HG03432 (cell line): ENCODE data around the gene ARHGEF4.

ENCODE experiments used
- ATAC-seq: cut with Tn5 transposase; IDR thresholded peaks from one replicate; pipeline ENCODE4 v1.9.1; 2021; ENCODE audit warnings: mild to moderate bottlenecking, moderate library complexity; ENCODE audit not compliant: unreplicated experiment

Gene ARHGEF4

GRCh38 chr2:131006561-131006960 lies 169.8 kb downstream of the ARHGEF4 start:
- ATAC-seq: no peak

DNA sequence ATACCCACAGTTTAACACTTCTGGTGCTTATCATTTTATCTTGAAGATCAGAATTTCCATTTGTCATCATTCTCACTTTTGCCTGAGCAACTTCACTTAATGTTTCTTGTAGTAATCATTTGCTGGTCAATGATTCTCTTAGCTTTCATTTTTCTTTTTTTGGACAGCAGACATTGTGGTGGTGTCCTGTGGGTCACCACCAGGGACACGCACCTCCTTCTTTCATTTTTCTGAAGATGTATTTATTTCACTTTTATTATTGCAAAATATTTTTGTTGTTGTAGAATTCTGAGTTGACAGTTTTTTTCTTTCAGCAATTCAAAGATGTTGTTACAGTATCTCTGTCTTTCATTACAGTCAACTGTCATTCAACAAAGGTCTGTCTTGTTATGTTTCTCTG lies 172.3 kb downstream of the ARHGEF4 start:
- no peak for ATAC-seq

DNA sequence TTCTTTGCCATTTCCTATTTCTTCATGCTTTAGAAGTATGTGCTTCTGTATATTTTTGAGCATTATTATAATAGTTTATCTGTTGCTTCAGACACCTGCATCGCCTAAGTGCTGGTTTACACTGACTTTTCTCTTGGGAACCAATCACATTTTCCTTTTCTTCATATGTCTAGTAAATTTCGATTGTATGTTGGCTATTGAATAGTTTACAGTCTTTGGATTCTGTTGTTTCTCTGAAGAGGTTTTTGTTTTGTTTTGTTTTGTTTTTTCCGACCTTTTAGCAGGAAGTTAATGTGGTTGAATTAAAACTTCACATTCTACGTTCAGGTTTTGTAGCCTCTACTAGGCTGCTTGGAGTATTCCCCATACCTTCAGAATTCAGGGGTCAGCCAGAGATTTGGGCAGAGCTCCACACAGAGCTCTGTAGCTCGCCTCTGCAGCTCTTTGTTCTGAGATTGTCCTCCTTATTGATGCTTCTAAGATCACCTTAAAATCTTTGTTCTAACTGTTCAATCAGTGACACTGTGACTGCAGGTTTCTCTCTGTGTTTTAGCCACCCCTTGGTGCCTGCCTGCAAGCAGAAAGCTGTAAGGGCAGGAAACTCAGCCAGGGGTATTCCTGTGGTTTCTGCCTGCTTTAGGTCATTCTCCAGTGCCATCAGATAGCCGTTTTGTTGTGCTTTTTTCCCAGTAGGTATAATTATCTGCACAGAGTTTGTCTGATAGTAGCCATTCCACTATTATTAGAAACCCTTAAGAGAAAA lies 173.2 kb downstream of the ARHGEF4 start:
- ATAC-seq: no peak

GRCh38 chr2:131010566-131010965 lies 173.9 kb downstream of the ARHGEF4 start:
- no peak for ATAC-seq

GRCh38 chr2:131011486-131011885 lies 174.8 kb downstream of the ARHGEF4 start:
- no peak for ATAC-seq

DNA sequence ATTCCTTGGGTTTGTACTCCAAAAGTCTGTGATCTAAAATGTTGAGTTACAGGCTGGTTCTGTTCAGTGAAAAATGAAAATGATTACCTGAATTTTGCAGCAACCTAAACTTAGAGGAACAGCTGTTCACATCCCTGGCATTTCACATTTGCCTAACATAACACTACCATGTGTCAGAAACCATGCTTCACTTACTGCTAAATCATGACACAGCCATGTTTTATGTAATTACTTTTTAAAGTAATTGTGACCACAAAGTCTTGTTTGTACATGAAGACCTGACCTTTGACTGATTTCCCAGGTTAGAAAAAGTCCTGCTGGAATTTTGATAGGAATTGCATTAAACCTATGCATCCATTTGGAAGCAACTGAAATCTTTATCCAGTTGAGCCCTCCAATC lies 177.4 kb downstream of the ARHGEF4 start:
- ATAC-seq: no peak

- no peak for ATAC-seq
Measured at GRCh38 chr2:131015764-131016163, 179.1 kb downstream of the ARHGEF4 start.

- no peak for ATAC-seq
Measured at GRCh38 chr2:131016826-131017741, 180.4 kb downstream of the ARHGEF4 start.

- ATAC-seq: no peak
Measured at GRCh38 chr2:131022731-131023130, 186.0 kb downstream of the ARHGEF4 start.

GRCh38 chr2:131023758-131024157 lies 187.0 kb downstream of the ARHGEF4 start:
- no peak for ATAC-seq

DNA sequence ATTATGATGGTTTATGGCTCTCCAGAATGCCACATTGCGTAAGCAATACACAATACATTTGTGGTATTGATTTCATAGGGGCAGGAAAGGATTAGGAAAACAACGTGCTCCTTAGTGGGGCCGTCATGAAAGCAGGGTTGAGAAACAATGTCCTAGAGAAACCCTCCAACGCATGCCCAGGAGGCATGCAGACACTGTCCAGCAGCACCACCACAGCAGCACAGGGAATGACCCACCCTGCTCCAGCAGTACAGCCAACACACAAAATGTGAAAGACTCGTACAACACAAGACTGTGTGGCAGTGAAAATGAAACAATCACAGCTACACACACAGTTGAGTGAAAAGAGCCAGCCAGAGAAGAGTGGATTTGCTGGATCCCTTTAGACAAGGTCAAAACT lies 190.2 kb downstream of the ARHGEF4 start:
- ATAC-seq: no peak

GRCh38 chr2:131027566-131028528 lies 191.1 kb downstream of the ARHGEF4 start:
- ATAC-seq: no peak

DNA sequence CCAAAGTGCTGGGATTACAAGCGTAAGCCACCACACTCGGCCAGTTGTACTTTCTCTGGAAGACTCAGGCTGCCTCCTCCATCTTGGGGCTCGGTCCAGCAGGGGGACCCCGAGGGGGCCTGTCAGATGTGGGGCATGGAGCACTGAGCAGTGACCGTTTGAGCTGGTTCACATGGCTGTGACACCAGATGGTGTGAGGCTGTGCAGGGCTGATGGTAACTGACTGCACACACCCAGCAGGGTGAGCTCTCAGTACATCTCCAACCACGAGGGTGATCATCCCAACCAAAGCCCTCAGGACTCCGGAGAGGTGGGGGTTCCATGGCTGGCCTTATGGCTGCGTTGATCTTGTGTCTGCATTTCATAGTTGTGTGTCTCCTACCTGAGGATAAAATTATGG lies 193.1 kb downstream of the ARHGEF4 start:
- no peak for ATAC-seq

DNA sequence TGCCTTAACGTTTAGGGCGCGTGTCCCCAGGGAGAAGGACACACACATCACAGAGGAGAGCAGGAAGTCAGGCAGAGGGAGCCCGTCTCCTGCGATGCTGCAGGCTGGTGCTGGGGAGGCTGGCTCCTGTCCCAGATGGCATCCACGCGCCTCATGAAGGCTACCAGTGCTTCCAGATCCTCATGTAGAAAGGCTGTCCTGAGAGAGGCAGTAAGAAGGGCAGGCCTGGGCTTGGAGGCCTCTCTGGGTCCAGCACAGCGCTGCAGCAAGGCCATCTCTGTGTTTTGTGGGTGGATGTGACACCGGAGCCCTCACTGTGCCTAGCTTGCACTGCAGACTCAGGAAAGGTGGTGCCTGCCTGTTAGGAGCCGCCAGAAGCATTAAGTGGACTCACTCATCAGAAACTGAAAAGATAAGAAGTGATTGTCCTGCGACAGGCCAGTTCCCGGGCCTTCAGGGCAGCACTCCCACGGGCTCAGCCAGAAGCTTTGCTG lies 193.8 kb downstream of the ARHGEF4 start:
- no peak for ATAC-seq

GRCh38 chr2:131031431-131031841 lies 194.7 kb downstream of the ARHGEF4 start:
- ATAC-seq: no peak

GRCh38 chr2:131031875-131032274 lies 195.2 kb downstream of the ARHGEF4 start:
- ATAC-seq: no peak

- ATAC-seq: no peak
Measured at GRCh38 chr2:131032393-131032836, 195.7 kb downstream of the ARHGEF4 start.

DNA sequence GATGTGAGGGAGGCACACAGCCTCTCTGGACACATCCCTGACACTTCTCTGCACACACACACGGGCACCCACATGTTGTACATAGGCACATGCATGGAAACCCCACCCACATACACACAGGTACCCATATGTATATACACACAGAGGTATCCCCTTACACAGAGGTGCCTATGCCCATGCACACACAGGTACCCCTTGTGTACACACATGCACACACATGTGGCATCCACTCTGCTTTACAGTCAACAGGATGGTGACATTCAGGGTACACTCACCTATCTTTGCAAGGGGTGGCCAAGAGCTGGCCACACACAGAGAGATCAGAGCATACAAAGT lies 197.0 kb downstream of the ARHGEF4 start:
- ATAC-seq: no peak

DNA sequence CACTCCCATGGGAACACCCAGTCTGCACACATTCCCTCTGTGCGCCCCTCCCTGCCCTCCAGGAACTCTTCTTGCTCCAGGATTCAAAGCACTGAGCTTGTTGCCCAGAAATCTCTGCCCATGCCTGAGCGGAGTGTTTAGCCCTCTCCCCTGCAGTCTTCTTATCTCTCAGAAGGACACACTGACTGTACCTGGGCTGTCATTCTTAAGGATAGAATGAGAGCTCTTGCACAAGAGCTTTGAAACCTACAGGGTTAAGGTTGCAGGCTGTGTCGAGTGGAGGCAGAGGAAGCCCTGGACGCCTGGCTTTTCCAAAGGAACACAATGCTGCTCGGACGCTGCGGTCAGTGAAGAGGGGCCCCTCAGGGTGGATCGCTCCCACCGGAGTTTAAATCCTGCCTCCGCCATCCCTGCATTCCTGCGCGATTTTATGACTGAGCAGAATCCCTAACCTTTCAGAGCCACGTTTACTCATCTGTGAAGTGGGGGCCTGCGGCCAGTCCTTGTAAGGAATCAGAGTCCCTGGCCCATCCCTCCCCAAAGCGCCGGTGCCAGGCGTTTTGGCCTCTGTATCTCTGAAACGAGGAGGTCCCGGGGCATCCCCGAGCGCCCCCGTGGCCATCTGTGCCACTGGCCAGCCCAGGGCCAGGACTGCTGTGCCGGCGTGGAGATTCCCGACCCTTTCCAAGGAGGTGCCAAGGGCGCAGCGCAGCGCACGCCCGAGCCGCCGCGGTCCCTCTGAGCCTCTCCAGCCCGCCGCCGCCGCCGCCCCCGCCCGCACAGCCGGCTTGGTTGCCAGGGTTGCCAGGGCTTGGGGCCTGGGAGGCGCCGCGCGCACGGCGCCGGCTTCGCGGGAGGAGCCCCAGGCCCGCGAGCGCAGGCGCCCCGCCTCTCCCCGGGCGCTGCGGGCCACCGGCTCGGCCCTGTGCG lies 197.7 kb downstream of the ARHGEF4 start:
- no peak for ATAC-seq
